GM23248 (cell line): ENCODE results near the gene OSBPL5. TPM values are rescaled to one million over a fixed set of nuclear protein-coding genes. Genes with fewer than 3 reads are reported as not detected.

ENCODE experiments used
- DNase-seq: peaks from one replicate; pipeline ENCODE4 v3.0.0-alpha.2; 2015
- H2AFZ ChIP-seq: fragments of 200-600 bp; sonication (generic); 2 replicates; pipeline ENCODE4 v1.6.1; 2016; ENCODE audit warnings: antibody characterized with exemption
- H3F3A ChIP-seq: fragments of 200-600 bp; sonication (generic); 2 replicates; pipeline ENCODE4 v1.6.1; 2016; ENCODE audit warnings: mild to moderate bottlenecking, antibody characterized with exemption, mixed run types; ENCODE audit not compliant: insufficient read depth
- H3K27ac ChIP-seq: fragments of 200-600 bp; sonication (generic); 2 replicates; pipeline ENCODE4 v1.5.1; 2016; ENCODE audit warnings: mild to moderate bottlenecking
- H3K27me3 ChIP-seq: fragments of 200-600 bp; sonication (generic); replicated peaks from 2 replicates; pipeline ENCODE4 v1.6.1; 2016; ENCODE audit warnings: mild to moderate bottlenecking; ENCODE audit not compliant: insufficient read depth
- H3K36me3 ChIP-seq: fragments of 200-600 bp; sonication (generic); 2 replicates; pipeline ENCODE4 v1.6.1; 2016; ENCODE audit warnings: low read depth, mild to moderate bottlenecking
- H3K4me1 ChIP-seq: fragments of 200-600 bp; sonication (generic); 2 replicates; pipeline ENCODE4 v1.6.1; 2016; ENCODE audit warnings: mild to moderate bottlenecking; ENCODE audit not compliant: insufficient read depth
- H3K4me2 ChIP-seq: fragments of 200-600 bp; sonication (generic); one replicate; pipeline ENCODE4 v1.6.1; 2016; ENCODE audit warnings: mild to moderate bottlenecking; ENCODE audit not compliant: unreplicated experiment
- H3K4me3 ChIP-seq: fragments of 200-600 bp; sonication (generic); 2 replicates; pipeline ENCODE4 v1.5.1; 2016; ENCODE audit warnings: mild to moderate bottlenecking
- H3K79me2 ChIP-seq: fragments of 200-600 bp; sonication (generic); 2 replicates; pipeline ENCODE4 v1.6.1; 2016; ENCODE audit warnings: mild to moderate bottlenecking; ENCODE audit not compliant: insufficient read depth
- H3K9ac ChIP-seq: fragments of 200-600 bp; sonication (generic); 2 replicates; pipeline ENCODE4 v1.6.1; 2016; ENCODE audit warnings: mild to moderate bottlenecking
- H3K9me2 ChIP-seq: fragments of 200-600 bp; sonication (generic); 2 replicates; pipeline ENCODE4 v1.6.1; 2016; ENCODE audit warnings: mixed run types, mild to moderate bottlenecking, moderate library complexity; ENCODE audit not compliant: insufficient read depth
- H3K9me3 ChIP-seq: fragments of 200-600 bp; sonication (generic); one replicate; pipeline ENCODE4 v1.6.1; 2017; ENCODE audit warnings: low read depth
- H4K20me1 ChIP-seq: fragments of 200-600 bp; sonication (generic); 2 replicates; pipeline ENCODE4 v1.6.0; 2016; ENCODE audit not compliant: insufficient read depth
- EZH2 ChIP-seq: fragments of 200-600 bp; sonication (generic); IDR thresholded peaks from 2 replicates; pipeline ENCODE4 v1.6.1; 2018; ENCODE audit warnings: antibody characterized with exemption, mild to moderate bottlenecking; ENCODE audit not compliant: insufficient read depth, poor library complexity, severe bottlenecking
- EZH2phosphoT487 ChIP-seq: fragments of 200-600 bp; sonication (generic); IDR thresholded peaks from 2 replicates; pipeline ENCODE4 v1.6.1; 2018; ENCODE audit warnings: antibody characterized with exemption, moderate library complexity, mild to moderate bottlenecking, low read depth; ENCODE audit not compliant: insufficient read depth
- WGBS, 2 experiments: methylation state at CpG; one replicate each; pipeline ENCODE4 v1.1.6; 2015 to 2017; ENCODE audit warnings: low lambda C conversion rate in 2 of 2, low coverage in 1 of 2; ENCODE audit errors: missing lambda C conversion rate in 2 of 2; 5-methylcytosine and 5-hydroxymethylcytosine counted together
- in situ Hi-C: fragments of 300-500 bp; cut with MboI; formaldehyde crosslinking; loops from 2 replicates; pipeline ENCODE4 v1.15.0; 2020
- polyA plus RNA-seq: library from polyadenylated mRNA; unstranded; fragments of >200 nt; fragmentation: Nextera tagmentation; extraction: Ambion mirVana; gene quantifications from 2 replicates; pipeline ENCODE4 v1.2.1, GENCODE V29; 2016
- total RNA-seq: library from RNA; depleted of rRNA; stranded (reverse); fragments of >200 nt; shearing (Covaris generic); gene quantifications from 2 replicates; pipeline ENCODE4 v1.2.3, GENCODE V29; 2014

The OSBPL5 gene
- total and polyA plus RNA-seq, 2 experiments from 2014 or later = 27.9 to 57.6 TPM

DNA sequence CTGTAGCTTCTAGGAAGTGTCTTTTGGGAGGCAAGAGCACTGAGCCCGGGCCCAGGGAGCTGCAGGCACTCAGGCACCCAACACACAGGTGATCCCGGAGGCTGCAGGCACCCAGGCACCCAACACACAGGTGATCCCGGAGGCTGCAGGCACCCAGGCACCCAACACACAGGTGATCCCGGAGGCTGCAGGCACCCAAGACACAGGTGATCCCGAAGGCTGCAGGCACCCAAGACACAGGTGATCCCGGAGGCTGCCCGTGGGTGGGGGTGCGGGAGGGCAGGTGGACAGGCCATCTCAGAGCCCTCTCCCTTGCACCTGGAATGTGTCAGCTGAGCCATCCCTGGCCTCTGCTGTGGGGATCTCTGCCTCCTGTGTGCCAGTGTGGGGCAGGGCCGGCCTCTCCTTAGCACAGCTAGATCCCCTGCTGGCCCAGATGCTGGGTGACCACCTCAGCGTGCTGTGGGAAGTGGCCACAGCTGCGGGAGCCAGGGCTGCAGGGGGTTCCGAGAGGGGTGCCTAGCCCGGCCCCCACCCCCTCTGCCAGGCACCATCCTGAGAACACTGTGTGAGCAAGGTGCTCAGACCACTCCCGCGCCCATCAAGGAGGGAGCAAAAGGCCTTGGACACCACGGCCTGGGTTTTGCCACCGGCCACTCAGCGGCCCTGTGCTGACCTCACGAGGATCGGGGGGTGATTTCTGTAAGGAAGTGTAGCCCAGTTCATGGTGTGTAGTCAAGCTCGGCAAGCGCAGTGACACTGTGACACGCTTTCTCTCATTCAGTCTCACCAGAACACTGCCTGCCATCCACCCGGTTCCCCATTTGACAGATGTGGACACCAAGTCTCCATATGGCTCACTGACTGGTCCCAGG, 39.3 kb upstream of the OSBPL5 start:
- Histone ChIP-seq H3F3A (no peaks in the 10 kb centered on the region), H3K36me3 (no peaks in the 10 kb centered on the region), H3K27ac (no peak overlapping the region), H3K9me3 (no peaks in the 10 kb centered on the region), H3K79me2 (no peaks in the 10 kb centered on the region), H3K27me3 (peaks cover 24% of the 10 kb centered on the region), H3K4me2 (no peak overlapping the region), H3K9me2 (no peaks in the 10 kb centered on the region), H3K9ac (no peak overlapping the region), H2AFZ (no peak overlapping the region), H3K4me3 (no peak overlapping the region), H3K4me1 (no peaks in the 10 kb centered on the region), H4K20me1 (no peaks in the 10 kb centered on the region)
- no peak for DNase-seq
- TF ChIP-seq EZH2phosphoT487 (no peak), EZH2 (no peak)
- in situ Hi-C loops = no loop called here
- WGBS, 2 experiments = 79% methylated on average over 19 to 22 of the region's 24 CpGs

- Histone ChIP-seq H3K4me2 (no peak overlapping the region), H3K79me2 (no peaks in the 10 kb centered on the region), H4K20me1 (no peaks in the 10 kb centered on the region), H3K4me3 (no peak overlapping the region), H3F3A (no peaks in the 10 kb centered on the region), H3K4me1 (no peaks in the 10 kb centered on the region), H3K27ac (no peak overlapping the region), H3K36me3 (no peaks in the 10 kb centered on the region), H2AFZ (no peak overlapping the region), H3K9me2 (no peaks in the 10 kb centered on the region), H3K9ac (no peak overlapping the region), H3K9me3 (no peaks in the 10 kb centered on the region), H3K27me3 (peaks cover 24% of the 10 kb centered on the region)
- peak; percentile 43 for DNase-seq
- 4 to 8% methylated on average over 29 to 50 of the region's 51 CpGs for WGBS, 2 experiments
- in situ Hi-C loops = no loop called here
- TF ChIP-seq EZH2phosphoT487 (no peak), EZH2 (no peak)
Measured at GRCh38 chr11:3203221-3204043, 38.3 kb upstream of the OSBPL5 start.

DNA sequence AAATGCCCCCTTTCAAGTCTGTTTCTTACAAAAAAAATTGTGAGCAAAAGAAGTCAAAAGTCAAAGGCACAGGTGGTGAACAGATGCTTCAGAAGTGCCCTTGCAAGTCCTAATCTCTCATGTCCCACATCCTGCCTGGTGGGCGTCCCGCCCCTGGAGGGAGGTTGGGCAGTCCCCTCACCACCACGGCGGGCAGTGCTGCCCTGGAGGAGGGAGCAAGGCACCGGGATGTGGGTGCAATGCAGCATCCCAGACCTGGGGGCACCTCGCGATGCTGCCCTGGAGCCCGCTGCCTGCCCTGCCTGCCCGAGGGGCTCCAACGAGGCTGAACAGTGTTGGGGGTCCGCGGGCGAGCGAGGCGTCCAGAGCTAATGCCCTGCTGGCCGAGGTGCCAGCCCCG, 37.6 kb upstream of the OSBPL5 start:
- no peak for TF ChIP-seq EZH2phosphoT487
- peak; percentile 17 for TF ChIP-seq EZH2
- Histone ChIP-seq H3K9me3 (no peaks in the 10 kb centered on the region), H3K9ac (no peak overlapping the region), H3F3A (no peaks in the 10 kb centered on the region), H4K20me1 (no peaks in the 10 kb centered on the region), H3K36me3 (no peaks in the 10 kb centered on the region), H3K27ac (no peak overlapping the region), H3K4me1 (no peaks in the 10 kb centered on the region), H3K9me2 (no peaks in the 10 kb centered on the region), H3K27me3 (peaks cover 24% of the 10 kb centered on the region), H3K79me2 (no peaks in the 10 kb centered on the region), H3K4me2 (no peak overlapping the region), H3K4me3 (no peak overlapping the region), H2AFZ (no peak overlapping the region)
- in situ Hi-C loops = no loop called here
- 6 to 12% methylated on average over 12 to 16 of the region's 17 CpGs for WGBS, 2 experiments
- DNase-seq = no peak

DNA sequence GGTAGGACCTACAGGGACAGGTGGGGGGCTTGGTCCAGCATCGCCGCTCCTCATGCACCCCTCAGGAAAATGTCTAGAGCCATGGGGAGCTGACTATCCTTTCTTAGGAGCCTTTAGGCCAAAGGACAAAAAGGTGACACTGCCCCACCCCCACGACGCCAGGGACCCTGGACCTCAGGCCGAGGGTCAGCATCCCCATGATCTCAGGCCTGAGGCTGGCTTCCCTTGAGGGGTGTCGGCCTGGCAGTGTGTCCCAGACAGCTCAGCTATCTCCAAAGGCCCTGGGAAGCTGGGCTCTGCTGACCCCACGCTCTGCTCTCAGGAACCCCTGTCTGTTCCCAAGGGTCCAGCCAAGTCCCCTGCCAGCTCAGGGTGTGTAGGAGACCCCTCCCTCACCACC, 37.2 kb upstream of the OSBPL5 start:
- H2AFZ ChIP-seq = no peak overlapping the region
- TF ChIP-seq EZH2phosphoT487 (no peak), EZH2 (peak; percentile 12)
- H3K27me3 ChIP-seq = peaks cover 24% of the 10 kb centered on the region
- no peaks in the 10 kb centered on the region for H3F3A ChIP-seq
- no peak overlapping the region for H3K4me2 ChIP-seq
- WGBS, 2 experiments = 38% methylated on average over 7 of the region's 7 CpGs
- H3K9ac ChIP-seq = no peak overlapping the region
- H3K4me1 ChIP-seq = no peaks in the 10 kb centered on the region
- H4K20me1 ChIP-seq = no peaks in the 10 kb centered on the region
- no peaks in the 10 kb centered on the region for H3K9me2 ChIP-seq
- H3K79me2 ChIP-seq = no peaks in the 10 kb centered on the region
- H3K36me3 ChIP-seq = no peaks in the 10 kb centered on the region
- no peak for DNase-seq
- H3K9me3 ChIP-seq = no peaks in the 10 kb centered on the region
- in situ Hi-C loops = no loop called here
- no peak overlapping the region for H3K4me3 ChIP-seq
- H3K27ac ChIP-seq = no peak overlapping the region
